SK-N-SH (cell line): ENCODE data around the gene SDR39U1. TPM values are rescaled to one million over a fixed set of nuclear protein-coding genes. Genes with fewer than 3 reads are reported as not detected.

Experiments
- CTCF ChIA-PET: fragments of 300-600, 350-600 bp; formaldehyde crosslinking; extraction: SDS; loops from one replicate; lab custom pipeline; 2021; lab: Yijun Ruan, JAX
- POLR2A ChIA-PET: fragments of 350-600 bp; sonication (Branson Sonifier 250); formaldehyde crosslinking; extraction: SDS; loops from one replicate; lab custom pipeline; 2020; ENCODE audit warnings: antibody characterized with exemption, inconsistent platforms; lab: Yijun Ruan, JAX
- DNase-seq: peaks from one replicate; pipeline ENCODE4 v3.0.0; 2012
- H2AFZ ChIP-seq: fragments of 200-600 bp; sonication (generic); 2 replicates; pipeline ENCODE4 v1.8.1; 2016; ENCODE audit warnings: antibody characterized with exemption, mild to moderate bottlenecking, low read depth
- H3F3A ChIP-seq: fragments of 200-600 bp; sonication (generic); replicated peaks from 2 replicates; pipeline ENCODE3; 2016; ENCODE audit warnings: antibody characterized with exemption, mild to moderate bottlenecking; ENCODE audit not compliant: insufficient read depth
- H3K27ac ChIP-seq, 2 experiments: fragments of 200-500 bp in 1 of 2; fragments of 200-600 bp in 1 of 2; sonication (Bioruptor generic) in 1 of 2; sonication (generic), shearing (Covaris generic) in 1 of 2; 2 replicates each; pipeline versions ENCODE4 v1.5.1 to v1.6.1; 2014 to 2016; ENCODE audit warnings: low read depth in 2 of 2, inconsistent platforms in 1 of 2, low read length in 1 of 2, mild to moderate bottlenecking in 1 of 2, mixed read lengths in 1 of 2
- H3K27me3 ChIP-seq: fragments of 200-600 bp; sonication (generic), shearing (Covaris generic); 2 replicates; pipeline ENCODE4 v1.6.1; 2016; ENCODE audit warnings: mixed run types; ENCODE audit not compliant: insufficient read depth
- H3K36me3 ChIP-seq, 2 experiments: fragments of 200-500 bp in 1 of 2; fragments of 200-600 bp in 1 of 2; sonication (Bioruptor generic) in 1 of 2; sonication (generic) in 1 of 2; replicated peaks in 1 of 2; 2 replicates each; pipeline versions ENCODE3 to v1.5.1; 2014 to 2016; ENCODE audit warnings: low read length in 1 of 2, mild to moderate bottlenecking in 1 of 2; ENCODE audit not compliant: insufficient read depth in 2 of 2, control insufficient read depth in 1 of 2
- H3K4me1 ChIP-seq, 2 experiments: fragments of 200-500 bp in 1 of 2; fragments of 200-600 bp in 1 of 2; sonication (Bioruptor generic) in 1 of 2; sonication (generic), shearing (Covaris generic) in 1 of 2; 2 replicates each; pipeline versions ENCODE4 v1.5.1 to v1.6.1; 2014 to 2016; ENCODE audit warnings: low read depth in 1 of 2, low read length in 1 of 2, mixed run types in 1 of 2; ENCODE audit not compliant: insufficient read depth in 2 of 2, control insufficient read depth in 1 of 2
- H3K4me2 ChIP-seq: fragments of 200-600 bp; sonication (generic), shearing (Covaris generic); 2 replicates; pipeline ENCODE4 v1.6.1; 2017; ENCODE audit warnings: mixed run types
- H3K4me3 ChIP-seq, 2 experiments: fragments of 200-500 bp in 1 of 2; fragments of 200-600 bp in 1 of 2; sonication (Bioruptor generic) in 1 of 2; sonication (generic), shearing (Covaris generic) in 1 of 2; 2 replicates each; pipeline versions ENCODE4 v1.5.1 to v1.8.1; 2014 to 2016; ENCODE audit warnings: low read depth in 2 of 2, inconsistent platforms in 1 of 2, low read length in 1 of 2, mild to moderate bottlenecking in 1 of 2, mixed read lengths in 1 of 2, moderate library complexity in 1 of 2
- H3K79me2 ChIP-seq: fragments of 200-600 bp; sonication (generic); 2 replicates; pipeline ENCODE4 v1.8.1; 2017; ENCODE audit warnings: mild to moderate bottlenecking; ENCODE audit not compliant: insufficient read depth
- H3K9ac ChIP-seq: fragments of 200-600 bp; sonication (generic); 2 replicates; pipeline ENCODE4 v1.6.1; 2017; ENCODE audit warnings: mixed run types
- H3K9me2 ChIP-seq: fragments of 200-600 bp; sonication (generic); 2 replicates; pipeline ENCODE4 v1.6.1; 2017; ENCODE audit warnings: mixed run types
- H3K9me3 ChIP-seq: fragments of 200-600 bp; sonication (generic); 2 replicates; pipeline ENCODE4 v1.6.1; 2017; ENCODE audit warnings: mixed run types, mild to moderate bottlenecking, moderate library complexity
- H4K20me1 ChIP-seq: fragments of 200-600 bp; sonication (generic); 2 replicates; pipeline ENCODE4 v1.6.1; 2017; ENCODE audit warnings: mild to moderate bottlenecking, mixed run types; ENCODE audit not compliant: insufficient read depth
- ELF1 ChIP-seq: IDR thresholded peaks from 2 replicates; pipeline ENCODE4 v1.4.0; 2012
- FOXJ3 ChIP-seq: sonication (generic); formaldehyde crosslinking; IDR thresholded peaks from 2 replicates; pipeline ENCODE4 v1.5.1; 2020; ENCODE audit warnings: mild to moderate bottlenecking, missing genetic modification reagents
- FOXM1 ChIP-seq: IDR thresholded peaks from 2 replicates; pipeline ENCODE4 v1.4.0; 2012; ENCODE audit warnings: low read depth, mild to moderate bottlenecking
- JUND ChIP-seq: IDR thresholded peaks from 2 replicates; pipeline ENCODE4 v1.4.0; 2012
- POLR2AphosphoS5 ChIP-seq: IDR thresholded peaks from 2 replicates; pipeline ENCODE4 v1.6.1; 2012; ENCODE audit warnings: low read depth, low read length
- RCOR1 ChIP-seq: fragments of 150-350 bp; IDR thresholded peaks from 2 replicates; pipeline ENCODE4 v1.6.1; 2017; ENCODE audit warnings: antibody characterized with exemption, low read length
- RXRA ChIP-seq: IDR thresholded peaks from 2 replicates; pipeline ENCODE4 v1.4.0; 2012; ENCODE audit warnings: low read depth, mild to moderate bottlenecking, borderline replicate concordance
- TAF1 ChIP-seq: IDR thresholded peaks from 2 replicates; pipeline ENCODE4 v1.6.1; 2012; ENCODE audit warnings: low read depth, mild to moderate bottlenecking, low read length, moderate library complexity, borderline replicate concordance
- TEAD4 ChIP-seq: IDR thresholded peaks from 2 replicates; pipeline ENCODE4 v1.4.0; 2012; ENCODE audit warnings: mild to moderate bottlenecking, borderline replicate concordance; ENCODE audit not compliant: insufficient read depth
- USF2 ChIP-seq: fragments of 150-350 bp; IDR thresholded peaks from 2 replicates; pipeline ENCODE4 v1.6.1; 2017; ENCODE audit warnings: antibody characterized with exemption, low read length, low read depth, borderline replicate concordance
- YY1 ChIP-seq: IDR thresholded peaks from 2 replicates; pipeline ENCODE4 v1.4.0; 2012; ENCODE audit warnings: low read depth, mild to moderate bottlenecking
- ZBTB33 ChIP-seq: IDR thresholded peaks from 2 replicates; pipeline ENCODE4 v1.4.0; 2012; ENCODE audit warnings: low read depth, borderline replicate concordance
- WGBS: methylation state at CpG from one replicate; pipeline ENCODE4 v1.1.6; 2017; ENCODE audit warnings: low lambda C conversion rate; 5-methylcytosine and 5-hydroxymethylcytosine counted together
- polyA plus RNA-seq, 3 experiments: library from polyadenylated mRNA; depleted of rRNA; stranded (reverse); fragments of >200 nt; gene quantifications; 2 replicates each; pipeline ENCODE4 v1.2.3, GENCODE V29; 2012
- TF ChIP-seq, protein P1 (sequence below): fragments of 150-350 bp; IDR thresholded peaks from 2 replicates; pipeline ENCODE4 v1.6.1; 2016; ENCODE audit warnings: mild to moderate bottlenecking, low read depth, low read length
- TF ChIP-seq, protein P2 (sequence below): IDR thresholded peaks from 2 replicates; pipeline ENCODE4 v1.4.0; 2012; ENCODE audit warnings: low read depth, borderline replicate concordance
- TF ChIP-seq, protein P3 (sequence below): IDR thresholded peaks from 2 replicates; pipeline ENCODE4 v1.6.1; 2012; ENCODE audit warnings: mild to moderate bottlenecking, low read depth, low read length, moderate library complexity

The SDR39U1 gene
- polyA plus RNA-seq, 1 of the 3 experiments (the other 2 are of a cell fraction): 81.8 TPM

GRCh38 chr14:24463017-24463883, 20.7 kb upstream of the SDR39U1 start:
- no peaks in the 10 kb centered on the region for H4K20me1 ChIP-seq
- H3K27me3 ChIP-seq: no peaks in the 10 kb centered on the region
- no peak overlapping the region for H3K27ac ChIP-seq
- H3K4me1 ChIP-seq: no peaks in the 10 kb centered on the region
- no peak overlapping the region for H3K4me3 ChIP-seq
- H3K9ac ChIP-seq: no peak overlapping the region
- no peaks in the 10 kb centered on the region for H3F3A ChIP-seq
- no peak overlapping the region for H2AFZ ChIP-seq
- H3K79me2 ChIP-seq: no peaks in the 10 kb centered on the region
- CTCF ChIA-PET: no interaction called here
- WGBS: 33% methylated on average over 5 of the region's 5 CpGs
- H3K36me3 ChIP-seq: no peaks in the 10 kb centered on the region
- H3K4me2 ChIP-seq: no peak overlapping the region
- POLR2A ChIA-PET: no interaction called here
- no peaks in the 10 kb centered on the region for H3K9me3 ChIP-seq
- TF ChIP-seq RXRA (no peak), FOXM1 (no peak), TAF1 (no peak), ELF1 (no peak), TEAD4 (no peak), RCOR1 (no peak), JUND (no peak)
- TF ChIP-seq, protein P1, sequence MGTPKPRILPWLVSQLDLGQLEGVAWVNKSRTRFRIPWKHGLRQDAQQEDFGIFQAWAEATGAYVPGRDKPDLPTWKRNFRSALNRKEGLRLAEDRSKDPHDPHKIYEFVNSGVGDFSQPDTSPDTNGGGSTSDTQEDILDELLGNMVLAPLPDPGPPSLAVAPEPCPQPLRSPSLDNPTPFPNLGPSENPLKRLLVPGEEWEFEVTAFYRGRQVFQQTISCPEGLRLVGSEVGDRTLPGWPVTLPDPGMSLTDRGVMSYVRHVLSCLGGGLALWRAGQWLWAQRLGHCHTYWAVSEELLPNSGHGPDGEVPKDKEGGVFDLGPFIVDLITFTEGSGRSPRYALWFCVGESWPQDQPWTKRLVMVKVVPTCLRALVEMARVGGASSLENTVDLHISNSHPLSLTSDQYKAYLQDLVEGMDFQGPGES: no peak
- no peaks in the 10 kb centered on the region for H3K9me2 ChIP-seq
- DNase-seq: no peak

- Histone ChIP-seq H4K20me1 (no peaks in the 10 kb centered on the region), H3K9me2 (no peaks in the 10 kb centered on the region), H3K27me3 (no peaks in the 10 kb centered on the region), H3K4me2 (no peak overlapping the region), H2AFZ (no peak overlapping the region), H3K79me2 (no peaks in the 10 kb centered on the region), H3K9ac (no peak overlapping the region), H3K4me3 (no peak overlapping the region), H3K27ac (no peak overlapping the region), H3K36me3 (no peaks in the 10 kb centered on the region), H3K4me1 (no peaks in the 10 kb centered on the region), H3K9me3 (no peaks in the 10 kb centered on the region), H3F3A (no peaks in the 10 kb centered on the region)
- DNase-seq: no peak
- POLR2A ChIA-PET: no interaction called here
- CTCF ChIA-PET: no interaction called here
- TF ChIP-seq, protein P2, sequence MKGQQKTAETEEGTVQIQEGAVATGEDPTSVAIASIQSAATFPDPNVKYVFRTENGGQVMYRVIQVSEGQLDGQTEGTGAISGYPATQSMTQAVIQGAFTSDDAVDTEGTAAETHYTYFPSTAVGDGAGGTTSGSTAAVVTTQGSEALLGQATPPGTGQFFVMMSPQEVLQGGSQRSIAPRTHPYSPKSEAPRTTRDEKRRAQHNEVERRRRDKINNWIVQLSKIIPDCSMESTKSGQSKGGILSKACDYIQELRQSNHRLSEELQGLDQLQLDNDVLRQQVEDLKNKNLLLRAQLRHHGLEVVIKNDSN: no peak
- TF ChIP-seq YY1: no peak
- TF ChIP-seq USF2: no peak
- no peak for TF ChIP-seq RCOR1
- TF ChIP-seq POLR2AphosphoS5: no peak
- TF ChIP-seq TAF1: no peak
- TF ChIP-seq FOXJ3 (CRISPR knock-in tag): no peak
- TF ChIP-seq RXRA: no peak
- TF ChIP-seq, protein P3, sequence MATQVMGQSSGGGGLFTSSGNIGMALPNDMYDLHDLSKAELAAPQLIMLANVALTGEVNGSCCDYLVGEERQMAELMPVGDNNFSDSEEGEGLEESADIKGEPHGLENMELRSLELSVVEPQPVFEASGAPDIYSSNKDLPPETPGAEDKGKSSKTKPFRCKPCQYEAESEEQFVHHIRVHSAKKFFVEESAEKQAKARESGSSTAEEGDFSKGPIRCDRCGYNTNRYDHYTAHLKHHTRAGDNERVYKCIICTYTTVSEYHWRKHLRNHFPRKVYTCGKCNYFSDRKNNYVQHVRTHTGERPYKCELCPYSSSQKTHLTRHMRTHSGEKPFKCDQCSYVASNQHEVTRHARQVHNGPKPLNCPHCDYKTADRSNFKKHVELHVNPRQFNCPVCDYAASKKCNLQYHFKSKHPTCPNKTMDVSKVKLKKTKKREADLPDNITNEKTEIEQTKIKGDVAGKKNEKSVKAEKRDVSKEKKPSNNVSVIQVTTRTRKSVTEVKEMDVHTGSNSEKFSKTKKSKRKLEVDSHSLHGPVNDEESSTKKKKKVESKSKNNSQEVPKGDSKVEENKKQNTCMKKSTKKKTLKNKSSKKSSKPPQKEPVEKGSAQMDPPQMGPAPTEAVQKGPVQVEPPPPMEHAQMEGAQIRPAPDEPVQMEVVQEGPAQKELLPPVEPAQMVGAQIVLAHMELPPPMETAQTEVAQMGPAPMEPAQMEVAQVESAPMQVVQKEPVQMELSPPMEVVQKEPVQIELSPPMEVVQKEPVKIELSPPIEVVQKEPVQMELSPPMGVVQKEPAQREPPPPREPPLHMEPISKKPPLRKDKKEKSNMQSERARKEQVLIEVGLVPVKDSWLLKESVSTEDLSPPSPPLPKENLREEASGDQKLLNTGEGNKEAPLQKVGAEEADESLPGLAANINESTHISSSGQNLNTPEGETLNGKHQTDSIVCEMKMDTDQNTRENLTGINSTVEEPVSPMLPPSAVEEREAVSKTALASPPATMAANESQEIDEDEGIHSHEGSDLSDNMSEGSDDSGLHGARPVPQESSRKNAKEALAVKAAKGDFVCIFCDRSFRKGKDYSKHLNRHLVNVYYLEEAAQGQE: no peak
- TF ChIP-seq ZBTB33: no peak
- no peak for TF ChIP-seq TEAD4
Observed at GRCh38 chr14:24461336-24461735, 18.8 kb upstream of the SDR39U1 start.
